HG03045 (cell line): Measurements from ENCODE around the gene SLC22A9.

Experiments used
- ATAC-seq: cut with Tn5 transposase; IDR thresholded peaks from one replicate; pipeline ENCODE4 v1.9.1; 2021; ENCODE audit warnings: mild to moderate bottlenecking, moderate library complexity; ENCODE audit not compliant: unreplicated experiment

Gene SLC22A9

DNA sequence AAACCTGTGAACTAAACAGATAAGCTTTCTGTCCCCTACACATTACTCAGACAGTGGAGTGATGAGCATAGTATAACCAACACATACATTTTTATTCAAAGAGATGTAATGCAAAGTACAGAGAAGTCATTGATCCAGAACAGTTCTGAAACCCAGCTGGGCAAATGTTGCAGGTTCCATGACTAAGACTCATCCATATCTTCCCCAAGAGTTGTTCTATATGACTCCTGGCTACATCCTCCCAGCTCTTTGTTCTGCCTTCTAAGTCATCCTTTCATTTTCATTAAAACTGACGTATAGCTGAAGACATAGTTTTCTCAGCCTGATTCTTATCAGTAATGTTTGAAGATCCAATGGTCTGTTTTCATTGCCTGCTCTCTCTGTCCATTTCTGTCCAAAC, 74.1 kb downstream of the SLC22A9 start:
- ATAC-seq = no peak

DNA sequence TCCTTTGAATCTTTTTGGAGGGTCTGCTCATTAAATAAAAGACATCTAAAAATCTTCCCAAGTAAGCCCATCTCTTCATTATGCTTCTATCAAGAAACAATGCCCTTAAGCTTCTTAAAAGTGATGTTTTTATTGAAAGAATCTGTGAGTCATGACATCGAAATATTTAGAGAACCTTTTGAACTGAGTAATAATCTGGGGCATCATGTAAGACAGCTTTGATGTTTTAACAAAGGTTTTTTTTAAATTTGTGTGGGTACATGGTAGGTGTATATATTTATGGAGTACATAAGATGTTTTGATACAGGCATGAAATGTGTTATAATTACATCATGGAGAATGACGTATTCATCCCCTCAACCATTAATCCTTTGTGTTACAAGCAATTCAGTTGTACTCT, 74.6 kb downstream of the SLC22A9 start:
- no peak for ATAC-seq

DNA sequence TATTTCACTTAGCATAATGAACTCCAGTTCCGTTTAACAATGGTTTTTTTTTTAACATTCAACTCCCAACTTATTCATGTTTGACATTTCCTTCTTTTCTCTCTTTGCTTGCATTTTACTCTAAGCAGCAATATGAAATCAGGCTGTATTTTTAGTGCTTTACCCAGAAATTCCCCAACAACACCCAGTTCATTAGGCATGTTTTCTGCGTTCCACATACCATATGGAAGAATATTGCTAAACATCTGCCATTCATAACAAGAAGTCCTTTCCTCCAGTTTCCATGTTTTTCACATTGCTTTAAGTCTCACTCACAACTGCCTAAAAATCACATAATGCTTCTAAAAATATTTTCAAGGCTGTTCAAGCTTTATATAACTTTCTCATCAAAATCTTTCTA, 75.5 kb downstream of the SLC22A9 start:
- no peak for ATAC-seq

DNA sequence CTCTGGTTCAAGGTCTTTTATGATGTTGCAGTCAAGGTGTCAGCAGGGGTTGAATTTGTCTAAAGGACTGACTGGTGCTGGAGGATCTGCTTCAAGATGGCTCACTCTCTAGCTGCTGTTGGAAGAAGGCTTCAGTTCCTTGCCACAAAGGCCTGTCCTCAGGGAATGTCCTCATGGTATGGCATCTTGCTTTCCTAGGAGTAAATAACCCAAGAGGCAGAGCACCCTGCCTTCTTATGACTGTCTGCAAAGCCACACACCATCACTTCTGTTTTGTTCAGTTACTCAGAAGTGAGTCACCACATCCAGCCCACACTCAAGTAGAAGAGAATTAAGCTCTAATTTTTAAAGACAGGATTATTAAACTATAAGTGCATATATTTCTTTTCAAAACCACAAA, 76.1 kb downstream of the SLC22A9 start:
- ATAC-seq = no peak

DNA sequence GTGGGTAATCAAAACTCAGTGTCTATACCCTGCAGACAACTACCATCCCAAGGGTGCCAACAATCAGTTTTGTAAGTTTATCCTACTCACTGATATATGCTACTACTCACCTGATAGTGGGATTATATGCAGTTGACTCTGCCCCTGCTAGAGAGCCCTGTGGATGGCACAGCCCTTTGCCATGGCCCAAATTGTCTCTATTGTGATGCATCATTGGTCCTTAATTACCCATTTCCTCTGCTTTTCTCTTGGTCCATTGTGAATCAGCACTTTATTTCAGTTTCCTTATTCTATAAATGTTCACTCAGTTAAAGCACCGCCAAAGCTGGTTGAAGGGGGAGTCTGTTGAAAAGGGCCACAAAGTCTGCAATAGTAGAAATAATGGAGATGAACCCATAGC, 79.1 kb downstream of the SLC22A9 start:
- ATAC-seq = no peak

DNA sequence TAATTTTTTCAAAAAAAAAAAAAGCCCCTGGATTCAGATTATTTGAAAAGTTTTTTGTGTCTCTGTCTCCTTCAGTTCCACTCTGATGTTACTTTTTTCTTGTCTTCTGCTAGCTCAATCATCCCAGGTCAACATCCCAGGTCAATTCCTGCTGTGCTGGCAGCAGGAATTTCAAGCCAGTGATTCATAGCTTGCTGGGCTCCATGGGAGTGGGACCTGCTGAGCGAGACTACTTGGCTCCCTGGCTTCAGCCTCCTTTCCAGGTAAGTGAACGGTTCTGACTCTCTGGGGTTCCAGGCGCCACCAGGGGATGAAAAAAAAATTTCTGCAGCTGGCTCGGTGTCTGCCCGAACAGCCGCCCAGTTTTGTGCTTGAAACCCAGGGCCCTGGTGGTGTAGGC, 90.0 kb downstream of the SLC22A9 start:
- ATAC-seq = no peak
